Subcutaneous abdominal adipose tissue (tissue), 5 donors: ENCODE data around the gene MZF1.

Experiments
- H3K27ac ChIP-seq: one replicate; pipeline ENCODE4 v1.7.0; 2013; ENCODE audit warnings: low read depth, mild to moderate bottlenecking, inconsistent platforms, low read length, moderate library complexity
- H3K27me3 ChIP-seq, 5 donors: one replicate each; pipeline ENCODE4 v1.7.0; 2013; ENCODE audit warnings: low read length in 5 of 5, inconsistent platforms in 1 of 5; ENCODE audit not compliant: control insufficient read depth in 5 of 5, insufficient read depth in 4 of 5
- H3K36me3 ChIP-seq, 5 donors: one replicate each; pipeline ENCODE4 v1.7.0; 2013; ENCODE audit warnings: low read length in 5 of 5; ENCODE audit not compliant: control insufficient read depth in 5 of 5, insufficient read depth in 5 of 5
- H3K4me1 ChIP-seq, 5 donors: one replicate each; pipeline ENCODE4 v1.7.0; 2013; ENCODE audit warnings: low read length in 5 of 5, mild to moderate bottlenecking in 3 of 5, moderate library complexity in 1 of 5; ENCODE audit not compliant: control insufficient read depth in 5 of 5, insufficient read depth in 5 of 5
- H3K4me3 ChIP-seq, 5 donors: one replicate each; pipeline ENCODE4 v1.7.0; 2013; ENCODE audit warnings: low read length in 5 of 5, low read depth in 1 of 5
- H3K9ac ChIP-seq, 5 donors: one replicate each; pipeline ENCODE4 v1.7.0; 2013; ENCODE audit warnings: low read length in 5 of 5, mild to moderate bottlenecking in 4 of 5, moderate library complexity in 3 of 5
- H3K9me3 ChIP-seq, 5 donors: one replicate each; pipeline ENCODE4 v1.7.0; 2013; ENCODE audit warnings: low read length in 5 of 5; ENCODE audit not compliant: control insufficient read depth in 5 of 5
- donor health status: healthy.
- donor health status: healthy.
- donor health status: healthy.
- donor health status: healthy.
- donor health status: healthy.

The MZF1 gene

GRCh38 chr19:58538257-58539168 is 34.6 kb downstream of the MZF1 start:
- peaks cover 0 to 13% (median 8%) of the 10 kb centered on the region in 5 donors for H3K4me1 ChIP-seq
- H3K4me3 ChIP-seq: peak overlapping the region in 2 of 5 donors; percentile 47 to 55
- H3K27ac ChIP-seq: no peak overlapping the region
- H3K9ac ChIP-seq: peak overlapping the region in 3 of 5 donors; percentile 41 to 53 (median 51)
- H3K9me3 ChIP-seq: no peaks in the 10 kb centered on the region
- H3K27me3 ChIP-seq: peaks cover 7 to 19% (median 18%) of the 10 kb centered on the region in 5 donors
- H3K36me3 ChIP-seq: no peaks in the 10 kb centered on the region

GRCh38 chr19:58536852-58537798 is 36.0 kb downstream of the MZF1 start:
- no peak overlapping the region for H3K9ac ChIP-seq
- peaks cover 7 to 19% (median 18%) of the 10 kb centered on the region in 5 donors for H3K27me3 ChIP-seq
- no peak overlapping the region for H3K4me3 ChIP-seq
- peaks cover 0 to 11% (median 8%) of the 10 kb centered on the region in 5 donors for H3K4me1 ChIP-seq
- no peak overlapping the region for H3K27ac ChIP-seq
- H3K9me3 ChIP-seq: no peaks in the 10 kb centered on the region
- no peaks in the 10 kb centered on the region for H3K36me3 ChIP-seq

GRCh38 chr19:58535857-58536256 is 37.3 kb downstream of the MZF1 start:
- H3K9me3 ChIP-seq: no peaks in the 10 kb centered on the region
- peaks cover 0 to 11% (median 8%) of the 10 kb centered on the region in 5 donors for H3K4me1 ChIP-seq
- peaks cover 7 to 27% (median 18%) of the 10 kb centered on the region in 5 donors for H3K27me3 ChIP-seq

GRCh38 chr19:58531034-58531840 is 41.9 kb downstream of the MZF1 start:
- H3K4me3 ChIP-seq: no peak overlapping the region
- no peaks in the 10 kb centered on the region for H3K36me3 ChIP-seq
- H3K4me1 ChIP-seq: no peaks in the 10 kb centered on the region
- no peak overlapping the region for H3K27ac ChIP-seq
- H3K9me3 ChIP-seq: no peaks in the 10 kb centered on the region
- peaks cover 0 to 9% (median 0%) of the 10 kb centered on the region in 5 donors for H3K27me3 ChIP-seq
- no peak overlapping the region for H3K9ac ChIP-seq

More at GRCh38 chr19:58535857-58536256, 37.3 kb downstream of the MZF1 start:
- H3K27ac ChIP-seq: no peak overlapping the region
- H3K36me3 ChIP-seq: no peaks in the 10 kb centered on the region
- H3K9ac ChIP-seq: no peak overlapping the region
- H3K4me3 ChIP-seq: no peak overlapping the region

GRCh38 chr19:58529405-58529804 is 43.7 kb downstream of the MZF1 start:
- no peak overlapping the region for H3K4me3 ChIP-seq
- H3K9ac ChIP-seq: no peak overlapping the region
- H3K4me1 ChIP-seq: no peaks in the 10 kb centered on the region
- H3K36me3 ChIP-seq: no peaks in the 10 kb centered on the region
- H3K27ac ChIP-seq: no peak overlapping the region
- H3K27me3 ChIP-seq: peaks cover 0 to 9% (median 0%) of the 10 kb centered on the region in 5 donors
- no peaks in the 10 kb centered on the region for H3K9me3 ChIP-seq

GRCh38 chr19:58522709-58523108 is 50.4 kb downstream of the MZF1 start:
- Histone ChIP-seq H3K4me1 (peaks cover 13 to 31% (median 22%) of the 10 kb centered on the region in 5 donors), H3K9ac (peak overlapping the region in 1 of 5 donors; percentile 54), H3K27ac (no peak overlapping the region), H3K36me3 (no peaks in the 10 kb centered on the region), H3K4me3 (no peak overlapping the region), H3K27me3 (no peaks in the 10 kb centered on the region), H3K9me3 (no peaks in the 10 kb centered on the region)

GRCh38 chr19:58521651-58522050 is 51.5 kb downstream of the MZF1 start:
- Histone ChIP-seq H3K4me3 (no peak overlapping the region), H3K9ac (no peak overlapping the region), H3K27ac (no peak overlapping the region), H3K4me1 (peaks cover 13 to 36% (median 27%) of the 10 kb centered on the region in 5 donors), H3K36me3 (peaks cover 0 to 10% (median 10%) of the 10 kb centered on the region in 5 donors), H3K9me3 (no peaks in the 10 kb centered on the region), H3K27me3 (no peaks in the 10 kb centered on the region)

- H3K9me3 ChIP-seq: no peaks in the 10 kb centered on the region
- H3K36me3 ChIP-seq: peaks cover 0 to 23% (median 19%) of the 10 kb centered on the region in 5 donors
- peaks cover 13 to 47% (median 34%) of the 10 kb centered on the region in 5 donors for H3K4me1 ChIP-seq
- H3K27ac ChIP-seq: peak overlapping the region; percentile 93
- H3K4me3 ChIP-seq: peak overlapping the region; percentile 83 to 92 (median 87)
- no peaks in the 10 kb centered on the region for H3K27me3 ChIP-seq
- H3K9ac ChIP-seq: peak overlapping the region; percentile 68 to 96 (median 92)
These were observed 52.9 kb downstream of the MZF1 start for GRCh38 chr19:58520257-58520599.
